Femur (tissue), 1 donor: ENCODE data around the gene VIPR2.
"Not testable (repeated sequence)": the region's sequence is repeated elsewhere in the genome, so short reads cannot be mapped to it uniquely, and the experiment has no call there.

Experiments
- DNase-seq: peaks from one replicate; pipeline ENCODE4 v3.0.0-alpha.2; 2017

The VIPR2 gene

GRCh38 chr7:159144758-159145489, at the start of gene VIPR2:
Gene VIPR2, minus strand, starts transcription at chr7:159144867. Its CDS starts 96 bp downstream, at chr7:159144771.
- DNase-seq = peak; percentile 58

GRCh38 chr7:159193543-159194090, 49.0 kb upstream of the VIPR2 start:
- no peak for DNase-seq

- no peak for DNase-seq
These were observed 48.2 kb upstream of the VIPR2 start for GRCh38 chr7:159192725-159193453.

- DNase-seq = no peak
These were observed 47.3 kb upstream of the VIPR2 start for GRCh38 chr7:159192013-159192412.

GRCh38 chr7:159191236-159191635, 46.6 kb upstream of the VIPR2 start:
- DNase-seq = no peak

GRCh38 chr7:159188011-159188410, 43.3 kb upstream of the VIPR2 start:
- no peak for DNase-seq

- DNase-seq = no peak
These were observed 34.6 kb upstream of the VIPR2 start for GRCh38 chr7:159179241-159179640.

- peak; percentile 39 for DNase-seq
These were observed 32.8 kb upstream of the VIPR2 start for GRCh38 chr7:159177284-159177953.

- DNase-seq = no peak
These were observed 31.1 kb upstream of the VIPR2 start for GRCh38 chr7:159175792-159176191.

- not testable (repeated sequence) for DNase-seq
These were observed 30.4 kb upstream of the VIPR2 start for GRCh38 chr7:159175100-159175499.

GRCh38 chr7:159172400-159172799, 27.7 kb upstream of the VIPR2 start:
- DNase-seq = peak; percentile 52

GRCh38 chr7:159169391-159169790, 24.7 kb upstream of the VIPR2 start:
- no peak for DNase-seq

- DNase-seq = no peak
These were observed 22.5 kb upstream of the VIPR2 start for GRCh38 chr7:159167139-159167538.

GRCh38 chr7:159166530-159166929, 21.9 kb upstream of the VIPR2 start:
- no peak for DNase-seq

- no peak for DNase-seq
These were observed 20.7 kb upstream of the VIPR2 start for GRCh38 chr7:159165352-159165751.

- not testable (repeated sequence) for DNase-seq
These were observed 19.1 kb upstream of the VIPR2 start for GRCh38 chr7:159163703-159164301.

- DNase-seq = not testable (repeated sequence)
These were observed 17.5 kb upstream of the VIPR2 start for GRCh38 chr7:159162050-159162626.

GRCh38 chr7:159160450-159160849, 15.8 kb upstream of the VIPR2 start:
- no peak for DNase-seq

GRCh38 chr7:159159731-159160130, 15.1 kb upstream of the VIPR2 start:
- DNase-seq = no peak

GRCh38 chr7:159158888-159159405, 14.3 kb upstream of the VIPR2 start:
- no peak for DNase-seq

- DNase-seq = no peak
These were observed 13.6 kb upstream of the VIPR2 start for GRCh38 chr7:159158125-159158887.

- DNase-seq = no peak
These were observed 13.0 kb upstream of the VIPR2 start for GRCh38 chr7:159157714-159158113.
